Activated T-cell treated with anti-CD3 and anti-CD28 coated beads, Interleukin-2, amount 50 U/mL, for 72 hours (primary cell): Measurements from ENCODE around the gene ZBTB17. TPM values are rescaled to one million over a fixed set of nuclear protein-coding genes. Genes with fewer than 3 reads are reported as not detected.
"Not testable (repeated sequence)": the region's sequence is repeated elsewhere in the genome, so short reads cannot be mapped to it uniquely, and the experiment has no call there.

Source experiments
- ATAC-seq, 2 donors: fragments of 150-1000 bp; cut with Tn5 transposase; replicated peaks in 1 of 2; 2 replicates each; pipeline ENCODE4 v1.10.0; 2021; ENCODE audit warnings: moderate library complexity in 2 of 2, mild to moderate bottlenecking in 1 of 2
- DNase-seq, 2 donors: peaks; one replicate each; pipeline ENCODE4 v3.0.0; 2021 to 2022; ENCODE audit warnings: mixed read lengths in 1 of 2
- H3K27ac Mint-ChIP-seq: one replicate; pipeline ENCODE4 v1.8.0; 2022; ENCODE audit warnings: mild to moderate bottlenecking, moderate library complexity, mixed read lengths
- H3K27me3 Mint-ChIP-seq: one replicate; pipeline ENCODE4 v1.8.0; 2022; ENCODE audit warnings: low read depth, mixed read lengths
- H3K36me3 Mint-ChIP-seq, 2 donors: one replicate each; pipeline ENCODE4 v1.8.0; 2022; ENCODE audit warnings: mixed read lengths in 2 of 2, mild to moderate bottlenecking in 1 of 2; ENCODE audit not compliant: insufficient read depth in 2 of 2
- H3K4me1 Mint-ChIP-seq: one replicate; pipeline ENCODE4 v1.8.0; 2022; ENCODE audit warnings: low read depth, mixed read lengths
- H3K4me3 Mint-ChIP-seq, 2 donors: one replicate each; pipeline ENCODE4 v1.8.0; 2022; ENCODE audit warnings: mild to moderate bottlenecking in 2 of 2, mixed read lengths in 2 of 2, moderate library complexity in 2 of 2
- H3K9me3 Mint-ChIP-seq, 2 donors: one replicate each; pipeline ENCODE4 v1.8.0; 2022; ENCODE audit warnings: mixed read lengths in 2 of 2
- total RNA-seq, 2 donors: library from RNA; stranded (reverse); gene quantifications; one replicate each; pipeline ENCODE4 v1.2.3, GENCODE V29; 2022

ZBTB17 gene
- total RNA-seq, 2 donors from 2014 or later: 76.0 to 84.1 TPM

DNA sequence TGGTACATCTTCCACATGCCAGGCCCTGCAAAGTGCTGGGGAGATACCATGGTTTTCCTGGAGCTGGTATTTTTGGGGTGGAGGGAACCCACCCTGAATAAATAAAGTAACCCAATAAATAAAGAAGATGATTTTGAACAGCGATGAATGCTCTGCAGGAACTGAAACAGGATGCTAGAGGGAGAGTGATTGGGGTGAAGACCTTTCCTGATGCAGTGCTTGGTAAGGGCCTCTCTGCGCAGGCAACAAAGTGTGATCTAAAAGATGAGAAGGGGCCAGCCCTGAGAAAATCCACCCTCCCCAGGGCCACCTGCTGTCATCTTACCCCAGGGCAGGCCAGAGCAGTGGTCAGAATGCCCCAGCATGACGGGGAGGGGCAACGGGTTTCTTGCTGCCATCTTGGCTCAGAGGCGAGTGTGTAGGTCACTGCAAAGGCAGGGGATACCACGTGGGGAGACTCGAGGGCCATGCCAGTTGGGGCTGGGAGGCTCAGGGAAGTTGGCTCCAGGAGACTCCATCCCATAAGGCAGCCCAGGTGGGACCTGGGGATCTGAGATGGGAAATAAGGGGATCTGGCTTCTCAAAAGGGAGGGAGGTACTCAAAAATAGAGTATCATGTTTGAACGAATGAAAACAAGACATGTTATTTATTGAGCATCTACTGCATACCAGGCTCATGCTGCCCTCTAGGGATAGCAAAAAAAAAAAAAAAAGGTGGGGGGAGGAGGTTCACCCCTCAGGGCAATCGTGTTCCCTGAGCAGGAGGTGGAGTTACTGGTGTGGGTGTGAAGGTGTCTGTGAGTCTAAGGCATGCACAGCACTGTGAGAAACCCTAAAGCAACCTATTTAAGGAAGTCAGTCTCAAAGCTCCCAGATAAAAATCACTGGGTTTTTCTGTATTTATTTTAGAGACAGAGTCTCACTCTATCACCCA lies 30.9 kb upstream of the ZBTB17 start:
- DNase-seq (peak in 1 of 2 donors; percentile 17), ATAC-seq (peak; percentile 77 to 83)
- no peak overlapping the region for H3K27ac Mint-ChIP-seq
- H3K27me3 Mint-ChIP-seq: no peaks in the 10 kb centered on the region
- H3K9me3 Mint-ChIP-seq: no peaks in the 10 kb centered on the region
- H3K4me3 Mint-ChIP-seq: no peak overlapping the region
- H3K4me1 Mint-ChIP-seq: peaks cover 13% of the 10 kb centered on the region
- no peaks in the 10 kb centered on the region for H3K36me3 Mint-ChIP-seq

DNA sequence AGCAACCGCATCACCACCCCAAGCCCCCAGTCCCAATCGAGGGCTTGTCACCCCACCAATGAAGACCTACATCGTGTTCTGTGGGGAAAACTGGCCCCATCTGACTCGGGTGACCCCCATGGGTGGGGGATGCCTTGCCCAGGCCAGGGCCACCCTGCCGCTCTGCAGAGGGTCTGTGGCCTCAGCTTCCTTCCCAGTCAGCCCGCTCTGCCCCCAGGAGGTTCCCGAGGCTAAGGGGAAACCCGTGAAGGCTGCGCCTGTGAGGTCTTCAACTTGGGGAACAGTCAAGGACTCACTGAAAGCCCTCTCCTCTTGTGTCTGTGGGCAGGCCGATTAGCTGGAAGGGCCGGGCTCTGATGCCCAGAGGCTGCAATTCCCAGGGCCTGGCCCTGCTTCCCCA lies 30.1 kb upstream of the ZBTB17 start:
- ATAC-seq (no peak), DNase-seq (no peak)
- H3K9me3 Mint-ChIP-seq: no peaks in the 10 kb centered on the region
- H3K27me3 Mint-ChIP-seq: no peaks in the 10 kb centered on the region
- H3K27ac Mint-ChIP-seq: no peak overlapping the region
- H3K4me1 Mint-ChIP-seq: peaks cover 13% of the 10 kb centered on the region
- H3K36me3 Mint-ChIP-seq: no peaks in the 10 kb centered on the region
- no peak overlapping the region for H3K4me3 Mint-ChIP-seq

GRCh38 chr1:16005597-16005996 lies 29.7 kb upstream of the ZBTB17 start:
- ATAC-seq (no peak), DNase-seq (no peak)
- H3K27ac Mint-ChIP-seq: no peak overlapping the region
- H3K4me3 Mint-ChIP-seq: no peak overlapping the region
- no peaks in the 10 kb centered on the region for H3K9me3 Mint-ChIP-seq
- H3K4me1 Mint-ChIP-seq: peaks cover 13% of the 10 kb centered on the region
- H3K36me3 Mint-ChIP-seq: no peaks in the 10 kb centered on the region
- no peaks in the 10 kb centered on the region for H3K27me3 Mint-ChIP-seq

DNA sequence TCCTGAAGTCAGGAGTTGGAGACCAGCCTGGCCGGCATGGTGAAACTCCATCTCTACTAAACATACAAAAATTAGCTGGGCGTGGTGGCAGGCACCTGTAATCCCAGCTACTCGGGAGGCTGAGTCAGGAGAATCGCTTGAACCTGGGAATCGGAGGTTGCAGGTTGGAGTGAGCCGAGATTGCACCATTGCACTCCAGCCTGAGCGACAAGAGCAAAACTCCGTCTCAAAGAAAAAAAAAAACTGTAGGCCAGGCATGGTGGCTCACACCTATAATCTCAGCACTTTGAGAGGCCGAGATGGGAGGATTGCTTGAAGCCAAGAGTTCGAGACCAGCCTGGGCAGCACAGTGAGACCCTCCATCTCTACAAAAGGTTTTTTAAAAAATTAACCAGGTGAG lies 25.4 kb upstream of the ZBTB17 start:
- H3K4me1 Mint-ChIP-seq, H3K27ac Mint-ChIP-seq, ATAC-seq, DNase-seq, H3K36me3 Mint-ChIP-seq, H3K27me3 Mint-ChIP-seq, H3K9me3 Mint-ChIP-seq, H3K4me3 Mint-ChIP-seq: not testable (repeated sequence)

DNA sequence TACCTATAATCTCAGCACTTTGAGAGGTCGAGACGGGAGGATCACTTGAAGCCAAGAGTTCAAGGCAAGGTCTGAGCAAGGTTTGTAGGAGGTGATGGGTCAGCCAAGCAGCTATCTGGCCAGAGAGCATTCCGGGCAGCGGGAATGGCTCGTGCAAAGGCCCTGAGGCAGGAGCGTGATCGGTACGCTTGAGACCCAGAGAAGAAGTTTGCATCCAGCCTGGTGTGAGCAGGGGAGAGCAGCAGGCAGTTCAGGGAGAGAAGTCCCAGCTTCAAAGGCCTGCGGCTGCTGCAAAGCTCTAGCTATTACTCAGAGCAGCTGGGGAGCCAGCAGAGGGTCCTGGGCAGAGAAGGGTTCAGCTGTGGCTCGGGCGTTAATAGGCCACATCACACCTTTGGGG lies 23.0 kb upstream of the ZBTB17 start:
- DNase-seq (no peak), ATAC-seq (no peak)
- no peaks in the 10 kb centered on the region for H3K27me3 Mint-ChIP-seq
- no peaks in the 10 kb centered on the region for H3K9me3 Mint-ChIP-seq
- no peak overlapping the region for H3K27ac Mint-ChIP-seq
- no peaks in the 10 kb centered on the region for H3K36me3 Mint-ChIP-seq
- no peak overlapping the region for H3K4me3 Mint-ChIP-seq
- peaks cover 6% of the 10 kb centered on the region for H3K4me1 Mint-ChIP-seq

DNA sequence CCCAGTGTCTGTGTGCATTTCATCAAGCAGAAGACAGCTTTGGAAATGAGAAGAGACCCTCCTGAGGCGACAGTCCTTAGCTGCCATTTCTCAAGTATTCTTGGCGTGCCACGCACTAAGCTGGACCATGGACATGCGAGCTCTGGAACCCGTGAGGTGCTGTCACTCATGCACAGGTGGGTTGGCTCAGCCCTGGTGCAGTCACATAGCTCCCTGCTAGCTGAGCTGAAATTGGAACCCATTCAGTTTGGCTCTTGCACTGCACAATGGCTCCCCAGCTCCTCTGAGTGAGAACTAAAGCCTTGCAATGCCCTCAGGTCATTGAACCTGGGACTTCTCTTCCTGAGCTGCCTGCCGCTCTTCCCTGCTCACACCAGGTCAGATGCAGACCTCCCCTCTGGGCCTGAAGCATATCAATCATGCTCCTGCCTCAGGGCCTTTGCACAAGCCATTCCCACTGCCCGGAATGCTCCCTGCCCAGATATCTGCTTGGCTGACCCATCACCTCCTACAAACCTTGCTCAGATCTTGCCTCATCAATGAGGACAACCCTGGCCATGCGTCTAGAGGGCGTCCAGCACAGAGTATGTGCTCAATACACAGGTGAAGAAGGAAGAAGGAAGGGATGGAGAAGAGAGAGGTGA lies 21.9 kb upstream of the ZBTB17 start:
- DNase-seq (no peak), ATAC-seq (no peak)
- H3K36me3 Mint-ChIP-seq: no peaks in the 10 kb centered on the region
- H3K27ac Mint-ChIP-seq: no peak overlapping the region
- no peaks in the 10 kb centered on the region for H3K9me3 Mint-ChIP-seq
- H3K4me1 Mint-ChIP-seq: peaks cover 6% of the 10 kb centered on the region
- H3K27me3 Mint-ChIP-seq: no peaks in the 10 kb centered on the region
- H3K4me3 Mint-ChIP-seq: no peak overlapping the region

DNA sequence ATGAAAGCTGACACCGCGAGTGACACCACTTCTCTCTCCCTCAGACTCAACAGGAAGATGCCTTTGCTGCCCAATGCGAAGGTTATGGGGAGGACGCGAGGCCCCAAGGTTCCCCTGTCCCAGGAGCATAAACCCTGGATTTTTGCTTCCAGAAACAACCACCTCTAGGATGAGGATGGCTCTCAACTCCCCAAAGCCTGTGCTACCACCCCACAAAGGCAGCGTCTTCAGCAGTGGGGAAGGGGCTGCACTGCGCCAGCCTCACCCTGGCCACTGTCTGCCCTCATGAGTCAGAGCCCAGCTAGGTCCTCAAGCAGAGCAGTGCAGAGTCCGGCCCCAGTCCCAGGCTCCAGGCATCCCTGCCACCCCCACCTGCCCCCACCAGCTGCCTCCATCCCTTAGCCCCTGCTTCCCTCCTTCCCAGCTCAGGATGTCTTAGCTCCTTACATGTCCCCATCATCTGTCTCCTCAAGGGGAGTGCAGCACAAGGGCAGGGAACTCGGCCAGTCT lies 21.2 kb upstream of the ZBTB17 start:
- H3K4me1 Mint-ChIP-seq: peaks cover 6% of the 10 kb centered on the region
- H3K4me3 Mint-ChIP-seq: no peak overlapping the region
- H3K36me3 Mint-ChIP-seq: no peaks in the 10 kb centered on the region
- H3K9me3 Mint-ChIP-seq: no peaks in the 10 kb centered on the region
- H3K27ac Mint-ChIP-seq: no peak overlapping the region
- ATAC-seq: no peak
- DNase-seq: no peak
- no peaks in the 10 kb centered on the region for H3K27me3 Mint-ChIP-seq

GRCh38 chr1:15994590-15995351 lies 18.9 kb upstream of the ZBTB17 start:
- H3K4me1 Mint-ChIP-seq: peaks cover 6% of the 10 kb centered on the region
- peak; percentile 65 to 72 for DNase-seq
- no peaks in the 10 kb centered on the region for H3K27me3 Mint-ChIP-seq
- ATAC-seq: peak; percentile 90 to 91
- peak overlapping the region; percentile 24 for H3K27ac Mint-ChIP-seq
- H3K9me3 Mint-ChIP-seq: no peaks in the 10 kb centered on the region
- H3K4me3 Mint-ChIP-seq: no peak overlapping the region
- H3K36me3 Mint-ChIP-seq: no peaks in the 10 kb centered on the region

GRCh38 chr1:15994081-15994480 lies 18.2 kb upstream of the ZBTB17 start:
- Mint-ChIP-seq H3K4me1 (peaks cover 6% of the 10 kb centered on the region), H3K27ac (no peak overlapping the region), H3K27me3 (no peaks in the 10 kb centered on the region), H3K9me3 (no peaks in the 10 kb centered on the region), H3K4me3 (no peak overlapping the region), H3K36me3 (no peaks in the 10 kb centered on the region)
- ATAC-seq (no peak), DNase-seq (no peak)

DNA sequence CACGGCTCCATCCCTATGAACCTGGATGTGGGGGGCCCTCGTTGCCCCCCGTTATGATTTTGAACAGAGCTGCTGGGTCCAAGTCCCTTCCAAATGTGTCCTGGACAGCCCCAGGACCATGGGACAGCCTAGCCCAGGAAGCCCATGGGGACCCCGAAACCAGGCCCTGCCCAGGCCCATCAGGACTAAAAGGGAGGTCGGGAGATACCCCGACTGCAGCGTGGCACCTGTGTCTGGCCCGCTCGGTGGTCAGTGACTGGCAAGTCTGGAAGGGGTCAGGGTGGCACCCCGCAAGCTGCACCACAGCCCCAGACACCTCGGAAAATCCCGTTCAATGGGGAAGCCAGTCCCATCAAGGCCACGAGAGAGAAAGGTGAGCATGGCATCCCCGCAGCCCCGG lies 17.8 kb upstream of the ZBTB17 start:
- Mint-ChIP-seq H3K36me3 (no peaks in the 10 kb centered on the region), H3K4me1 (peaks cover 6% of the 10 kb centered on the region), H3K27me3 (no peaks in the 10 kb centered on the region), H3K4me3 (no peak overlapping the region), H3K27ac (no peak overlapping the region), H3K9me3 (no peaks in the 10 kb centered on the region)
- DNase-seq (no peak), ATAC-seq (no peak)

DNA sequence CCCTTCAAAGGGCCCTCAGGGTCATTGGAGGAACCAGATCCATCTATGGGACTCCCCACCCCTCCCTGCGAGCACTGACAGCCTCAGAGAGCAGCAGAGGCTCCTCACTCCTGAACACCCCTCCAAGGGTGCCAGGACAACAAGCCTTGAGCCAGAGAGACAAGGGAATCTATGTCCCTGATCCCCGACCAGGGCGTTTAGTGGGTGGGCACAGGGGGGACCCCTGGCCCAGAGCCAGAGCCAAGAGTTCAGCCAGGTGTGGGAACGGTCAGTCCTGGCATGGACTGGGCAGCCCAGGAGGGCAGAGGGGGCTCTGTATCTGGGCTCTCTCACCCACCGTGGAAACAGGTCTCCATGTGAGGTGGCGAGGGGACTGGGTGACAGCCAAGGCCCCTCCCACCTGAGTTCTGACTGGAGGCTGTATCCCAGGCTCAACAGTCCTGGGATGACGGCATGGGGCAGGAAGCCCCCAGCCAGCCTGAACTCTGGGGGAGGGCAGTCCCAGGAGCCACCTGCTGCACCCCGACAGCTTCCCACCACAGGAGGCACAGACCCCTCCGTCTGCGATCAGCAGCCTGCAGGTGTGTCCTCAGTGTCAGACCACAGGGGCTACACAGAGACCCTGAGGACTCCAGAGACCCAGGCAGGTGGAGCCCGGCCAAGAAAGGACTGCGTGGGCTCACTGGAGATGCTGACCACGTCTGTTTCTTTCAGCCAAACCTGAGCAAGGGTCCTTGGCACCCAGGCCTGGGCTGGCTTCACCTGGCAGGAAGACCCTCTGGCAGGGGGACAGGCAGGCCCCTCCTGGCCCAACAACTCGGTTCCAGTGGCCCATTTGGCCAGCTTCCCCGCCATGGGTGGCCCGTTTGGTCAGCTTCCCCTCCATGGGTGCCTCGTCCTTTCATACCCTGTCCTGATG lies 16.9 kb upstream of the ZBTB17 start:
- H3K9me3 Mint-ChIP-seq: no peaks in the 10 kb centered on the region

GRCh38 chr1:15992187-15992553 lies 16.3 kb upstream of the ZBTB17 start:
- Mint-ChIP-seq H3K27ac (no peak overlapping the region), H3K4me3 (no peak overlapping the region), H3K27me3 (no peaks in the 10 kb centered on the region), H3K36me3 (no peaks in the 10 kb centered on the region), H3K9me3 (no peaks in the 10 kb centered on the region), H3K4me1 (peaks cover 6% of the 10 kb centered on the region)
- no peak for ATAC-seq
- DNase-seq: no peak

More for the DNA sequence above, 16.9 kb upstream of the ZBTB17 start:
- H3K4me1 Mint-ChIP-seq: peaks cover 6% of the 10 kb centered on the region
- DNase-seq (no peak), ATAC-seq (no peak)
- no peaks in the 10 kb centered on the region for H3K36me3 Mint-ChIP-seq
- no peak overlapping the region for H3K4me3 Mint-ChIP-seq
- H3K27ac Mint-ChIP-seq: no peak overlapping the region
- H3K27me3 Mint-ChIP-seq: no peaks in the 10 kb centered on the region
